Stimulated activated CD8-positive, alpha-beta memory T cell treated with anti-CD3 and anti-CD28 coated beads, Interleukin-12 subunit alpha, Interleukin-12 subunit beta, amount 100 ng/mL, for 24 hours (primary cell): ENCODE results near the gene ZNF302.

Source experiments
- DNase-seq: peaks from one replicate; pipeline ENCODE4 v3.0.0-alpha.2; 2020; ENCODE audit errors: extremely low read depth

Gene ZNF302

GRCh38 chr19:34732612-34733211 lies 55.2 kb downstream of the ZNF302 start:
- DNase-seq: no peak

- DNase-seq: peak; percentile 8
These were observed 55.8 kb downstream of the ZNF302 start for GRCh38 chr19:34733266-34733745.

GRCh38 chr19:34733746-34734536 lies 56.5 kb downstream of the ZNF302 start, which contains the start of gene ZNF181:
Gene ZNF181, plus strand, starts transcription at chr19:34734243. Its CDS starts 795 bp downstream, at chr19:34735038.
- peak; percentile 53 for DNase-seq

- DNase-seq: peak; percentile 24
These were observed 57.1 kb downstream of the ZNF302 start for GRCh38 chr19:34734537-34735103.
